Measurements from ENCODE around the gene GPX4. TPM values are rescaled to one million over a fixed set of nuclear protein-coding genes. Genes with fewer than 3 reads are reported as not detected.

The GPX4 gene
- total and polyA plus RNA-seq, 2 experiments from 2014 or later, result 351 to 573 TPM

GRCh38 chr19:1125601-1126467 is 22.0 kb downstream of the GPX4 start:
- Histone ChIP-seq H3F3A (replicated peaks; ENCODE audit: low read depth) (0 out of 2 replicates have a peak, but pooled peaks cover 6% of the 10 kb centered on the region), H4K20me1 (replicated peaks; ENCODE audit: insufficient read depth) (no peaks in the 10 kb centered on the region; the same call in 1 of the 2 replicates), H3K9me2 (ENCODE audit: insufficient read depth) (no peaks in the 10 kb centered on the region), H2AFZ (no peak overlapping the region), H3K27me3 (ENCODE audit: insufficient read depth) (no peaks in the 10 kb centered on the region), H3K36me3 (ENCODE audit: insufficient read depth) (no peaks in the 10 kb centered on the region), H3K4me2 (no peak overlapping the region), H3K79me2 (replicated peaks; ENCODE audit: insufficient read depth) (no peaks in the 10 kb centered on the region), H3K4me1 (ENCODE audit: insufficient read depth) (no peaks in the 10 kb centered on the region), H3K27ac (ENCODE audit: low read depth) (no peak overlapping the region; the same call in 1 of the 2 replicates), H3K4me3 (no peak overlapping the region)
- Mint-ChIP-seq H3K27ac (no peak overlapping the region), H3K4me1 (peaks cover 2% of the 10 kb centered on the region), H3K36me3 (ENCODE audit: low read depth) (peaks cover 15% of the 10 kb centered on the region), H3K27me3 (ENCODE audit: insufficient read depth, low read depth, poor library complexity) (peaks cover 4% of the 10 kb centered on the region), H3K4me3 (no peak overlapping the region; the same call in 2 of the 3 replicates), H3K9me3 (no peaks in the 10 kb centered on the region; the same call in 2 of the 3 replicates)
- DNase-seq (ENCODE audit: low spot score) (no peak), ATAC-seq (no peak)
- TF ChIP-seq EZH2phosphoT487 (IDR thresholded peaks at IDR 0.05; ENCODE audit: unreplicated experiment), result no peak
- TF ChIP-seq, protein P1, sequence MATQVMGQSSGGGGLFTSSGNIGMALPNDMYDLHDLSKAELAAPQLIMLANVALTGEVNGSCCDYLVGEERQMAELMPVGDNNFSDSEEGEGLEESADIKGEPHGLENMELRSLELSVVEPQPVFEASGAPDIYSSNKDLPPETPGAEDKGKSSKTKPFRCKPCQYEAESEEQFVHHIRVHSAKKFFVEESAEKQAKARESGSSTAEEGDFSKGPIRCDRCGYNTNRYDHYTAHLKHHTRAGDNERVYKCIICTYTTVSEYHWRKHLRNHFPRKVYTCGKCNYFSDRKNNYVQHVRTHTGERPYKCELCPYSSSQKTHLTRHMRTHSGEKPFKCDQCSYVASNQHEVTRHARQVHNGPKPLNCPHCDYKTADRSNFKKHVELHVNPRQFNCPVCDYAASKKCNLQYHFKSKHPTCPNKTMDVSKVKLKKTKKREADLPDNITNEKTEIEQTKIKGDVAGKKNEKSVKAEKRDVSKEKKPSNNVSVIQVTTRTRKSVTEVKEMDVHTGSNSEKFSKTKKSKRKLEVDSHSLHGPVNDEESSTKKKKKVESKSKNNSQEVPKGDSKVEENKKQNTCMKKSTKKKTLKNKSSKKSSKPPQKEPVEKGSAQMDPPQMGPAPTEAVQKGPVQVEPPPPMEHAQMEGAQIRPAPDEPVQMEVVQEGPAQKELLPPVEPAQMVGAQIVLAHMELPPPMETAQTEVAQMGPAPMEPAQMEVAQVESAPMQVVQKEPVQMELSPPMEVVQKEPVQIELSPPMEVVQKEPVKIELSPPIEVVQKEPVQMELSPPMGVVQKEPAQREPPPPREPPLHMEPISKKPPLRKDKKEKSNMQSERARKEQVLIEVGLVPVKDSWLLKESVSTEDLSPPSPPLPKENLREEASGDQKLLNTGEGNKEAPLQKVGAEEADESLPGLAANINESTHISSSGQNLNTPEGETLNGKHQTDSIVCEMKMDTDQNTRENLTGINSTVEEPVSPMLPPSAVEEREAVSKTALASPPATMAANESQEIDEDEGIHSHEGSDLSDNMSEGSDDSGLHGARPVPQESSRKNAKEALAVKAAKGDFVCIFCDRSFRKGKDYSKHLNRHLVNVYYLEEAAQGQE (IDR thresholded peaks at IDR 0.05; ENCODE audit: unreplicated experiment), result no peak
- TF ChIP-seq STAT1 (IDR thresholded peaks at IDR 0.05; ENCODE audit: unreplicated experiment), result no peak
- no peak for TF ChIP-seq CTCF (conservative IDR thresholded peaks at IDR 0.05; ENCODE audit: low read depth in 2 of 2)
- TF ChIP-seq EZH2 (IDR thresholded peaks at IDR 0.05; ENCODE audit: low read depth, unreplicated experiment), result no peak
- no peak for TF ChIP-seq POLR2AphosphoS5 (IDR thresholded peaks at IDR 0.05; ENCODE audit: low read depth)
- TF ChIP-seq NANOG (IDR thresholded peaks at IDR 0.05; ENCODE audit: borderline replicate concordance), result no peak
- no peak for TF ChIP-seq CREB1 (CRISPR knock-in tag; IDR thresholded peaks at IDR 0.05; ENCODE audit: low read depth)
- no peak for TF ChIP-seq JUNB (IDR thresholded peaks at IDR 0.05; ENCODE audit: unreplicated experiment)
- TF ChIP-seq ETS1 (IDR thresholded peaks at IDR 0.05), result no peak
- TF ChIP-seq, protein P2, sequence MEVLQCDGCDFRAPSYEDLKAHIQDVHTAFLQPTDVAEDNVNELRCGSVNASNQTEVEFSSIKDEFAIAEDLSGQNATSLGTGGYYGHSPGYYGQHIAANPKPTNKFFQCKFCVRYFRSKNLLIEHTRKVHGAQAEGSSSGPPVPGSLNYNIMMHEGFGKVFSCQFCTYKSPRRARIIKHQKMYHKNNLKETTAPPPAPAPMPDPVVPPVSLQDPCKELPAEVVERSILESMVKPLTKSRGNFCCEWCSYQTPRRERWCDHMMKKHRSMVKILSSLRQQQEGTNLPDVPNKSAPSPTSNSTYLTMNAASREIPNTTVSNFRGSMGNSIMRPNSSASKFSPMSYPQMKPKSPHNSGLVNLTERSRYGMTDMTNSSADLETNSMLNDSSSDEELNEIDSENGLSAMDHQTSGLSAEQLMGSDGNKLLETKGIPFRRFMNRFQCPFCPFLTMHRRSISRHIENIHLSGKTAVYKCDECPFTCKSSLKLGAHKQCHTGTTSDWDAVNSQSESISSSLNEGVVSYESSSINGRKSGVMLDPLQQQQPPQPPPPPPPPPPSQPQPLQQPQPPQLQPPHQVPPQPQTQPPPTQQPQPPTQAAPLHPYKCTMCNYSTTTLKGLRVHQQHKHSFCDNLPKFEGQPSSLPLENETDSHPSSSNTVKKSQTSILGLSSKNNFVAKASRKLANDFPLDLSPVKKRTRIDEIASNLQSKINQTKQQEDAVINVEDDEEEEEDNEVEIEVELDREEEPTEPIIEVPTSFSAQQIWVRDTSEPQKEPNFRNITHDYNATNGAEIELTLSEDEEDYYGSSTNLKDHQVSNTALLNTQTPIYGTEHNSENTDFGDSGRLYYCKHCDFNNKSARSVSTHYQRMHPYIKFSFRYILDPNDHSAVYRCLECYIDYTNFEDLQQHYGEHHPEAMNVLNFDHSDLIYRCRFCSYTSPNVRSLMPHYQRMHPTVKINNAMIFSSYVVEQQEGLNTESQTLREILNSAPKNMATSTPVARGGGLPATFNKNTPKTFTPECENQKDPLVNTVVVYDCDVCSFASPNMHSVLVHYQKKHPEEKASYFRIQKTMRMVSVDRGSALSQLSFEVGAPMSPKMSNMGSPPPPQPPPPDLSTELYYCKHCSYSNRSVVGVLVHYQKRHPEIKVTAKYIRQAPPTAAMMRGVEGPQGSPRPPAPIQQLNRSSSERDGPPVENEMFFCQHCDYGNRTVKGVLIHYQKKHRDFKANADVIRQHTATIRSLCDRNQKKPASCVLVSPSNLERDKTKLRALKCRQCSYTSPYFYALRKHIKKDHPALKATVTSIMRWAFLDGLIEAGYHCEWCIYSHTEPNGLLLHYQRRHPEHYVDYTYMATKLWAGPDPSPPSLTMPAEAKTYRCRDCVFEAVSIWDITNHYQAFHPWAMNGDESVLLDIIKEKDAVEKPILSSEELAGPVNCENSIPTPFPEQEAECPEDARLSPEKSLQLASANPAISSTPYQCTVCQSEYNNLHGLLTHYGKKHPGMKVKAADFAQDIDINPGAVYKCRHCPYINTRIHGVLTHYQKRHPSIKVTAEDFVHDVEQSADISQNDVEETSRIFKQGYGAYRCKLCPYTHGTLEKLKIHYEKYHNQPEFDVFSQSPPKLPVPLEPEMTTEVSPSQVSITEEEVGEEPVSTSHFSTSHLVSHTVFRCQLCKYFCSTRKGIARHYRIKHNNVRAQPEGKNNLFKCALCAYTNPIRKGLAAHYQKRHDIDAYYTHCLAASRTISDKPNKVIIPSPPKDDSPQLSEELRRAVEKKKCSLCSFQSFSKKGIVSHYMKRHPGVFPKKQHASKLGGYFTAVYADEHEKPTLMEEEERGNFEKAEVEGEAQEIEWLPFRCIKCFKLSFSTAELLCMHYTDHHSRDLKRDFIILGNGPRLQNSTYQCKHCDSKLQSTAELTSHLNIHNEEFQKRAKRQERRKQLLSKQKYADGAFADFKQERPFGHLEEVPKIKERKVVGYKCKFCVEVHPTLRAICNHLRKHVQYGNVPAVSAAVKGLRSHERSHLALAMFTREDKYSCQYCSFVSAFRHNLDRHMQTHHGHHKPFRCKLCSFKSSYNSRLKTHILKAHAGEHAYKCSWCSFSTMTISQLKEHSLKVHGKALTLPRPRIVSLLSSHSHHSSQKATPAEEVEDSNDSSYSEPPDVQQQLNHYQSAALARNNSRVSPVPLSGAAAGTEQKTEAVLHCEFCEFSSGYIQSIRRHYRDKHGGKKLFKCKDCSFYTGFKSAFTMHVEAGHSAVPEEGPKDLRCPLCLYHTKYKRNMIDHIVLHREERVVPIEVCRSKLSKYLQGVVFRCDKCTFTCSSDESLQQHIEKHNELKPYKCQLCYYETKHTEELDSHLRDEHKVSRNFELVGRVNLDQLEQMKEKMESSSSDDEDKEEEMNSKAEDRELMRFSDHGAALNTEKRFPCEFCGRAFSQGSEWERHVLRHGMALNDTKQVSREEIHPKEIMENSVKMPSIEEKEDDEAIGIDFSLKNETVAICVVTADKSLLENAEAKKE (CRISPR knock-in tag; IDR thresholded peaks at IDR 0.05), result no peak
